ENCODE results near the gene UTP20.
"Not testable (repeated sequence)": the region's sequence is repeated elsewhere in the genome, so short reads cannot be mapped to it uniquely, and the experiment has no call there.

The UTP20 gene

GRCh38 chr12:101327546-101327945 lies 47.6 kb downstream of the UTP20 start:
- DNase-seq = no peak

- no peak for DNase-seq
These were observed 49.0 kb downstream of the UTP20 start for GRCh38 chr12:101328917-101329316.

- no peak for DNase-seq
These were observed 50.7 kb downstream of the UTP20 start for GRCh38 chr12:101330631-101331030.

- no peak for DNase-seq
These were observed 56.5 kb downstream of the UTP20 start for GRCh38 chr12:101336437-101336836.

- DNase-seq = no peak
These were observed 58.2 kb downstream of the UTP20 start for GRCh38 chr12:101338087-101338486.

DNA sequence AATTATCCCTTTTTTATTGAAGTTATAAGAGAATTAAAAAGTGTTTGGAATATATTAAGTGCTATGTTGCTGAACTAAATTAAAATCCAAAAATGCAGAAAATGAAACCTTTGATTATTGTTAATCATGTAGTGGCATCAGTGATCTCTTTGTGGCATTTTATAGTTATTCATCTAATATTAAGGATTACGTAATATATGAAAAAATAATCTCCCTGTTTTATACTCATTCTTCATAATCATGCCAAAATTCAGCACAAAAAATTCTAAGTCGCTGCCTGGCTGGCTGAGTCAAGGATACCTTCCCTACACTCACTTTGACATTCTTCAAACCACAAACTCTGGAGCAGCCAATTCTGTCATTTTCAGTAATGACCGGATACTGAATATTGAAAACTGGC lies 64.0 kb downstream of the UTP20 start:
- DNase-seq = no peak

GRCh38 chr12:101351682-101352081 lies 71.8 kb downstream of the UTP20 start:
- no peak for DNase-seq

DNA sequence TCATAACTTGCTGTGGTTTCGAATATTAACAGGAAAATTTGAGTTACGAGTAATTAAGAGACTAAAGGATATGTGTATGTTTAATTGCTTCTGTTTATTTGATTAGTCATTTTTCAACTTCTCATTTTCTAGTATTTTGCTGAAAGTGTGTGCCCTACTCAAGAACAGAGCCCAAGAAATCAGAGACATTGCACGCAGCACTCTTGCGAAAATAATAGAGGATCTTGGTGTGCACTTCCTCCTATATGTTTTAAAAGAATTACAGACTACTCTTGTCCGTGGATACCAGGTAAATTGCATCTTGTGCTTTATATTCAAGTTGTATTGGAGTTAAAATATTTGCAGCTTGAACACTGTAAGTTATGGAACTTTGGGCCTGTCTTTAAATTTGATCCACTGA lies 76.9 kb downstream of the UTP20 start:
- DNase-seq = no peak

GRCh38 chr12:101361455-101361854 lies 81.5 kb downstream of the UTP20 start:
- no peak for DNase-seq

GRCh38 chr12:101368016-101368415 lies 88.1 kb downstream of the UTP20 start:
- DNase-seq = no peak

DNA sequence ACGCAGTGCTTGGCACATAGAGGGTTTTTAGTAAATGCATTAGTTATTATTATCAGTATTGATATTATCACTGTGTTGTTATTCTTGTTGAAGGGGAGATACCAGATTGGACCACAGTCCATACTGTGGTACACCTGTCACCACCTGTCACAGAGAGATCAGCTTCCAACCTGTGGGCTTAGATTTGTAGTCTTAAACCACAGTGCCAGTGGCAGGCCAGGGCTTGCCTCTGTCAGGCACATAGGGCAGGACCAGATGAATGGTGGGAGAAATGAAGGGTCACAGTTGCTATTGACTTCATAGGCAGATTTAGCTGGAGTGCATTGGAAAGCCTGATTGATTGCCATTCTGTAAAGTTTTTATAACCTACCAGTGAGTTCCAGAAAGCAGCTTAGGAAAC lies 92.5 kb downstream of the UTP20 start:
- DNase-seq = no peak

- no peak for DNase-seq
These were observed 95.7 kb downstream of the UTP20 start for GRCh38 chr12:101375573-101375972.

DNA sequence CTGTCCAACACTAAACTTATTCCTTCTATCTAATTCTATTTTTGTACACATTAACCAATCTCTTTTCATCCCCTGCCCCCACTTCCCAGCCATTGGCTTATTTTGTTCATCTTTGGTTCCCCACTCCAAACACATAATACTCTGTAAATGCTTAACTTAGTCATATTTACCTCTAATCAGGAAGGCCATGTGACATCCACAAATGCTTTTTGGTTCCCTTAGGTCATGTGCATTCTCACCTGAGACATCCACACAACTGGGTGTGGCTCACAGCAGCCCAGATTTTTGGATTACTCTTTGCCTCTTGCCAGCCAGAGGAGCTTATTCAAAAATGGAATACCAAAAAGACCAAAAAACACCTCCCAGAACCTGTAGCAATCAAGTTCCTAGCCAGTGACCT lies 99.2 kb downstream of the UTP20 start:
- DNase-seq = no peak

GRCh38 chr12:101391181-101391580 lies 111.3 kb downstream of the UTP20 start:
- DNase-seq = not testable (repeated sequence)

GRCh38 chr12:101407049-101407435 lies 127.1 kb downstream of the UTP20 start:
- DNase-seq = no peak

DNA sequence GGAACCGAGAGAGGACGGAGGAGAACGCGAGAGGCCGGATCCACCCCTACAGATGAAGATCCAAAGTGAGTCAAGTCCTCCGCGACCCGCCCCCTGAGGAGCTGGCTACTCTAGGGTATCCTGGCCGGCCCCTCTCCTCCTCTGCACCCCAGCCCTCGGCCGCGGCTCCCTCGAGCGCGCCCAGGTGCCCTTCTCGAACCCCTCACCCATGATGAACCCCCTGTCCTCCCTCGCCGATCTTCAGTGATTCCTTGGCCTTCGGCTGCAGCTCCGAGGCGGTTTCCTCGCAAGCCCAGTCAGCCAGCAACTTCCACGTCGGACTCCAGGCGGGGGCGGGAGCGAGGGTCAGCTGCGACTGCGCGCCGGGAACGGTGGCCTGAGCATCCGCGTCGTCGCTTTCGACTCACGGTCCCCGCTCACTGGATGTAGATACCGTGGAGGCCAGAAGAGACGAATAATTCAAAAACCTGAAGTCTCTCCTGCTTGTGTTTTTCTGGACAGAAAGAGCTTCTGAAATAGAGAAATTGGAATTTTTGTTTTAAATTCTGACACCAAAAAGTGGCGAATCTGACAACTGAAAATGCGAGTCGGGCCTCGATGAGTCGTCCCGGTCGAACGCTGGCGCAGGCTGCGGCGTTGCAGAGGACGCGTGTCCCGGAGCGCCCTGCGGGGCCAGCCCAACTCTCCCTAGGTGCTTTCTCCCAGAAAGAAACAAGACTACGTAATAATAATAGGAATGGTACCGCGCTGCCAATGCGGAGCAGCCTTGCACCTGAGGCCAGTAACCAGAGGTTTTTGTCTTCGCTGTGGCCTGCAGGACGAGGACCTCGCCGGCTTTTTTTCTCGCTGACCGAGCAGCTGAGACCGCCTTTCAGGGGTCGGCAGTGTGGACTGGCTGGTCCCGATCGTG lies 127.8 kb downstream of the UTP20 start, which contains the start of gene ARL1:
Gene ARL1 (minus strand): TSS at position 337 of the 910 bp plus-strand sequence. CDS start 127 bp downstream, at position 210.
- peak; percentile 80 to 86 for DNase-seq

GRCh38 chr12:101410169-101410568 lies 130.3 kb downstream of the UTP20 start:
- DNase-seq = not testable (repeated sequence)

GRCh38 chr12:101414533-101415119 lies 134.7 kb downstream of the UTP20 start:
- DNase-seq = peak; percentile 48 to 78

GRCh38 chr12:101415228-101415627 lies 135.3 kb downstream of the UTP20 start:
- DNase-seq = no peak

- not testable (repeated sequence) for DNase-seq
These were observed 142.2 kb downstream of the UTP20 start for GRCh38 chr12:101422066-101422465.

DNA sequence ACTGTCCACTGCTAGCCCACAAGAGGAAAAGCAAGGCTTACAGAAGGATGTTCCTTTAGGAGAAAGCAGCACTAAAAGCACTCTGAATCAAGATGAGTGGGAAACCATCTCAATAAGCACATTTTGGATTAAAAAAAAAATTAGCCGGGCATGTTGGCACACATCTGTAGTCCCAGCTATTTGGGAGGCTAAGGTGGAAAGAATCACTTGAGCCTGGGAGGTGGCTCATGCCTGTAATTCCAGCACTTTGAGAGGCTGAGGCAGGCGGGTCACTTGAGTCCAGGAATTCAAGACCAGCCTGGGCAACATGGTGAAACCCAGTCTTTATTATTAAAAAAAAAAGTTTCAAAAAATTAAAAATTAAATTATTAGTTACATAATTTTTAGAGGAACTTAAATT lies 144.7 kb downstream of the UTP20 start:
- no peak for DNase-seq

- DNase-seq = peak; percentile 11 to 22
These were observed 150.6 kb downstream of the UTP20 start for GRCh38 chr12:101430456-101430855.

GRCh38 chr12:101436136-101436535 lies 156.2 kb downstream of the UTP20 start:
- DNase-seq = no peak

Measured in Kasumi-1 (cell line).